NB4 (cell line): ENCODE results near the gene RNF17.

Source experiments
- MYC ChIP-seq: IDR thresholded peaks from 2 replicates; pipeline ENCODE4 v1.6.1; 2011; ENCODE audit warnings: low read depth, low read length
- POLR2A ChIP-seq: IDR thresholded peaks from 2 replicates; pipeline ENCODE4 v1.6.1; 2011; ENCODE audit warnings: mild to moderate bottlenecking; ENCODE audit not compliant: insufficient read length; ENCODE audit errors: extremely low read depth
- TF ChIP-seq, protein P1 (sequence below): IDR thresholded peaks from one replicate; pipeline ENCODE4 v1.5.1; 2012; ENCODE audit warnings: low read depth, low read length
- TF ChIP-seq, protein P2 (sequence below): IDR thresholded peaks from 2 replicates; pipeline ENCODE4 v1.6.1; 2011; ENCODE audit warnings: low read depth, low read length

- TF ChIP-seq, protein P1, sequence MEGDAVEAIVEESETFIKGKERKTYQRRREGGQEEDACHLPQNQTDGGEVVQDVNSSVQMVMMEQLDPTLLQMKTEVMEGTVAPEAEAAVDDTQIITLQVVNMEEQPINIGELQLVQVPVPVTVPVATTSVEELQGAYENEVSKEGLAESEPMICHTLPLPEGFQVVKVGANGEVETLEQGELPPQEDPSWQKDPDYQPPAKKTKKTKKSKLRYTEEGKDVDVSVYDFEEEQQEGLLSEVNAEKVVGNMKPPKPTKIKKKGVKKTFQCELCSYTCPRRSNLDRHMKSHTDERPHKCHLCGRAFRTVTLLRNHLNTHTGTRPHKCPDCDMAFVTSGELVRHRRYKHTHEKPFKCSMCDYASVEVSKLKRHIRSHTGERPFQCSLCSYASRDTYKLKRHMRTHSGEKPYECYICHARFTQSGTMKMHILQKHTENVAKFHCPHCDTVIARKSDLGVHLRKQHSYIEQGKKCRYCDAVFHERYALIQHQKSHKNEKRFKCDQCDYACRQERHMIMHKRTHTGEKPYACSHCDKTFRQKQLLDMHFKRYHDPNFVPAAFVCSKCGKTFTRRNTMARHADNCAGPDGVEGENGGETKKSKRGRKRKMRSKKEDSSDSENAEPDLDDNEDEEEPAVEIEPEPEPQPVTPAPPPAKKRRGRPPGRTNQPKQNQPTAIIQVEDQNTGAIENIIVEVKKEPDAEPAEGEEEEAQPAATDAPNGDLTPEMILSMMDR, result no peak
- TF ChIP-seq POLR2A (no peak), MYC (no peak)
- TF ChIP-seq, protein P2, sequence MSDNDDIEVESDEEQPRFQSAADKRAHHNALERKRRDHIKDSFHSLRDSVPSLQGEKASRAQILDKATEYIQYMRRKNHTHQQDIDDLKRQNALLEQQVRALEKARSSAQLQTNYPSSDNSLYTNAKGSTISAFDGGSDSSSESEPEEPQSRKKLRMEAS, result no peak
Measured at GRCh38 chr13:24724714-24725113, 39.3 kb upstream of the RNF17 start.
